ENCODE measurements around the gene RIT2.

RIT2 gene

DNA sequence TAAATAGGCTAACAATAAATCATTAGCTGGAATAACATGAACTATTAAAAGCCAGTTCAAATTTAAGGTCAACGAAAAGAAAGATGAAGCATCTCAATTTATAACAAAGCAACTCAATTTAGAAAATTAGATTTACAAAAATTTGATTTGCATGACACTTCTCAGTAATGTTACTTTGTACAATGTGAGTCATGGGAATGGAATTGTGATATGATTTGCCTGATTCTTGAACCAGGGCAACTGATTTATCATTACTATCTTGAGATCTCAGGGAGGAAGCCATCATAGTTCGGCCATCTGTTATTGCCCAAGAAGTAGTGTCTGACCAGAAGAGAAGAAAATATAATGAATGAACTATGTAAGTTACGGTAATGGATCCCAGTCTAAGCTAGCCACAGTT, 193.1 kb downstream of the RIT2 start:
- DNase-seq: no peak

DNA sequence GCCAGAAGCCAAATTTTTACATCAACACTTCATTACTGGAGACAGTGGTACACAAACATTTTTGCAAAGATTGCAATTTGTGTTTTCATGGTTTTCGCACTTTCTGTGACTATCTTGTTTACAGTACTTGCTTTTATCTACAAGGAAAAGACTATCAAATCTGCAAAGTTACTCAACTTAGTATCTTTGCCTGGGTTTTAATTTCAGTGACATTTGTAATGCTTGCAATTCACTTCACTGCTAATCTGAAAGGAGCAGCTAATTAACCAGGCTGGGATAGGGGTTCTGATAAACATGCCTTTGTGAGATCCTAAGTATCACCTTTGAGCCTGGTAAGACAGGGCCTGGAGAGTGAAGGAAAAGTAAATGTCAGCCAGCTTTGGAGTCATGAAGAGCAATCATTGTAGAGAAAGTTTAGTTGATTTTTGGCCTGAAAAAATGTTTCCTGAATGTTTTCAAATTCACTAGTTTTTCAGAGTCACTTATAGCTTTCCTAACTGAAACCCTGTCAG, 194.2 kb downstream of the RIT2 start:
- DNase-seq: no peak

DNA sequence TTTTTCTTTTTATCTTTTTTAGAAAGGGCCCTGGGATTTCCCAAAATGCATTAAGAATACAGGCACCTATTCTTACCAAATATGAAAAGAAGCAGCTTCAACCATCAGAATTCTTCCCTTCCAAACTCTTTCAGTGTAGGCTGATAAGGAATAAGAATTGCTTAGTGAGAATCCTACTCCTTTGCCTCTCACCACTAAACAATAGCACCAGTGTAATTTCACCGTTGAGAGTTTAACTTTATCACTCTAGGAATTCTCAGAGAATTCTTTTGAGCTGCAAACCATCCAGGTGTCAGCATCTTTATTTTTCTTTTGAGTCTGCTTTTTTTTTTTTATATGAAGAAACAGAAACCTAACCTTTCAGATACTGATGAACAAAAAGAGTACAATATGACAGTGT, 194.9 kb downstream of the RIT2 start:
- no peak for DNase-seq

DNA sequence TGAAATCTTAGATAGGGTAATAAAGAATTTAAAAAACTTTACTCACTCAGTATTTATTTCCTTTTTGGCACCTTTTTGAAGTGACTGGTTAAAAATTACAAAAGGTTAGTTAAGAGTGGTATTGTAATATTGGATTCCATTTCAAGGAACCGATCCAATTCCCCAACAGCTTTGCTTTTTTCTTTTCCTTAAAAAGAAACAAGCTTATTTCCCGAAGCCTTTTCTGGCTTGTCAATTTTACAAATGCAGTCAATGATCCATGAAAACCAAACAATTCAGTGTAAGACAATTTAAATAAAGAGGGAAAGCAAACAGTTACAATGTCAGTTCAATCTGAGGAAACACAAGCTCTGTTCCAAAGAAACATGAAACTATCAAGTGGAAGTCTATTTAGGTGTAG, 200.2 kb downstream of the RIT2 start:
- no peak for DNase-seq

DNA sequence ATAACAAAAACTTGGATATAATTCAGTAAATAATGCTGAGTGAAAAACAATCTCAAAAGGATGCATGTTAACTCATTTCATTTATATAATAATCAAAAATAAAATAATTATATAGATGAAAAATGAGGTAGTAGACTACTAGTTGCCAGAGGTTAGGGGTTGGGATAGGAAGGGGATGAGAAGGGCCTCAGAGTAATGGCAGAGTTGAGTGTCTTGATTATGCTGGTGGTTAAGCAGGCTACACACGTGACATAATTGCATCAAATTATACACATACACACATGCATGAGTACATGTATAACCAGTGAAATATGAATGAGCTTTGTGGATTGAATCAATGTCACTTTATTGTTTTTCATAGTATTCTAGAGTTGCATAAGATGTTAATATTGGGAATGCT, 201.0 kb downstream of the RIT2 start:
- DNase-seq: no peak

DNA sequence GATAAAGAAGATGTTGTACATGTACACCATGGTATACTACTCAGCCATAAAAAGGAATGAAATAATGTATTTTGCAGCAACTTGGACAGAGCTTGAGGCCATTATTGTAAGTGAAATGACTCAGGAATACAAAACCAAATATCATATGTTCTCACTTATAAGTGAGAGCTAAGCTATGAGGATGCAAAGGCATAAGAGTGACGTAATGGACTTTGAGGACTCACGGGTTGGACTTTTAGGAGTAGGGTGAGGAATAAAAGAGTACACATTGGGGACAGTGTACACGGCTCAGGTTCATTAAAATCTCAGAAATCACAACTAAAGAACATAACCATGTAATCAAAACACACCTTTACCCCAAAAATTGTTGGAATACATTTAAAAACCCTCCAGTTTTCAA, 206.4 kb downstream of the RIT2 start:
- no peak for DNase-seq

DNA sequence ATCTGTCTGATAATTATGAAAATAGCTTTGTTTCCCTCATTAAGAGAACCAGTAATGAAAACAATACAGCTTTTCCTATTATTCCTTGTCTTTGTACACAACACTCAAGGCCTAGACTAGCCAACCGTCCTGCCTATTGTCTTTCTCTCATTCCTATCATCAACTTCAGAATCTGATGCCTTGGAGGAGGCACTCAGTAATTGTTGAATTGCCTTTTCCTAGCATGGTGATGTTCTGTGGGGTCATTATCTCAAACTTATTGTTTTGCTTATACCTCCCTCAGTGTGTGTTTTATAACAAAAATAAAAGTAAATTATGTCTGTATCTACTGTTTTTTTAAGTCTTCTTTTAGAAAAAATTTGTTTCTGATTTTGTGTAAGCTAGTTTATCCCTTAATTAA, 208.7 kb downstream of the RIT2 start:
- DNase-seq: no peak

DNA sequence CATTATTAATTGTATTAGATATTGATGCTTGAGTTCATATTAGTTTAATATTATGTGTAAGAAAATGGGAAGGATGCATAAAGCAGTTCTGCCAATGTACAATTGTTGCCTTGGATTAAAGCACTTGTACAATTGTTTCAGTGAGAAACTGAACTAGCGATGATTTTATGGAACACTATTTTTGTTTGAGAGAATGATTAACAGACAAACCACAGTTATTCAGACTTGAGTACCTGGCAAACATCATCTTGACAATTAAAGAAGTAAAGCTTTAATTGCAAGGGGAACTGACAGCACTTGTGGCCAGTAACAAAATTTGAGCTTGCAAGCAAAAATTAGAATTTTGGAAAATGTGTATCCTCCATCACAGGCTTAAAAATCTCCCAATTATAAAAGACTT, 214.3 kb downstream of the RIT2 start:
- no peak for DNase-seq

DNA sequence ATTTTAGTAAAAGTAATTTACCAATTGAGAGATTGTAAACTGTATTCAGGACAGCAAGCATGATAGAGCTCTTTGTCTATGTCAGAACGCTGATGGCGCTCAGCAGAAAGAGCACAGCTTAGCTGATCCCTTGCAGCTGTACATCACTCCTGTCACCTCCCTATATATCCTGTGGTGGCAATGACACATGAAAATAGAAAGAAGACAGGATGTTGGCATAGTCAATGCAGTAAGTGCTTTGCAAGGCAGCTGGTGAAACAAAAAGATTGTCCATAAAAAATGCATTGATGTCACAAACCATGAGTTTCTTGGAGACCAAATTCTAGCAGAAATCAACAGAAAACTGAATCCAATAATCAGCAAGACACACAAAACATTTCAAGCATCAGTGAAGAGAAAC, 221.5 kb downstream of the RIT2 start:
- no peak for DNase-seq

DNA sequence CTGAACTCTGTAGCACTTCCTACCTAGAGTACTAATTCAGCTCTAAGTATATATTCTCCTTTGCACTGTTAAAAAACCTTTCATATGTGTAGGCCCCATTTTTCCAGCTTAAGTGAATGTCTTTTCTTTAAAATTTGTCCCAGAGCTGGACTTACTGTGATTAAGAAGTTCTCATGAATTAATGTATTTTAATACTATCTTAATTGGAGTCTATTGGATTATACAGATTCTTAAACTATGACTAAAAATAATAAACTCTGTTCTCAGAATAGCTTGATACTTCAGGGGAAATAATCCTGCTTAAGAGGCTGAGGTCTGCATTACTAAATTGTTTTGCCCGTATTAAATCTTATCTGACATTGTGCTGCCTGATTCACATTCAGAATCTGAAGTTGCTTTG, 223.3 kb downstream of the RIT2 start:
- DNase-seq: no peak

DNA sequence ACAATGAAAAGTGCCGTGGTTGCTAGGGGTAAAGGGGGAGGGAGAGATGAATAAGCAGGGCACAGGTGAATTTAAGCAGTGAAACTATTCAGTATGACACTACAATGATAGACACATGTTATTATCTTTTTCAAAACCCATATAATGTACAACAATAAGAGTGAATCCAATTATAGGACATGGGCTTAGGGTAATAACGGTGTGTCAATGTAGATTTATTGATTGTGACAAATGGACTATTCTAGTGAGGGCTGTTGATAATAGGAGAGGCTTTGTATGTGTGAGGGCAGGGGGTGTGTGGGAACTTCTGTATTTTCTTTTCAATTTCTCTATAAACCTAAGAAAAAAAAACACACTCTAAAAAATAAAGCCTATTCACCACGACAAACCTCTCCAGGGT, 223.8 kb downstream of the RIT2 start:
- no peak for DNase-seq

DNA sequence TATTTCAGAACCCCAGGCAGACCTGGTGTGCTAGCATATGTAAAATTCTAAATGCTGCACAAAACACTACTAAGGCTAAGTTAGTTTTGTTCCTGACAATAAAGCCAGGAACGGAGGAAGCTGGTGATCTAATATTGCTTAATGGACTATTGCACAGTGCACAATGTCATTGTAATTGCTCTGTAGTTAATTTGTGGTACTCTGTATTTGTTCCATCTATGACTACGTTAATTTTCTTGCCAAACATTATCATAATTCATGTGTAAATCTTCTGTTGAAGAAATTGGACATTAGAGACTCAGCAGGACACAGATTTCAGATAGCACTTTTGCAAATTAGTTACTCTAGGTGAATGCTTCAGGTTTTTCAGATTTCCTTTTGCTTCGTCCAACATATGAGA, 232.3 kb downstream of the RIT2 start:
- no peak for DNase-seq

DNA sequence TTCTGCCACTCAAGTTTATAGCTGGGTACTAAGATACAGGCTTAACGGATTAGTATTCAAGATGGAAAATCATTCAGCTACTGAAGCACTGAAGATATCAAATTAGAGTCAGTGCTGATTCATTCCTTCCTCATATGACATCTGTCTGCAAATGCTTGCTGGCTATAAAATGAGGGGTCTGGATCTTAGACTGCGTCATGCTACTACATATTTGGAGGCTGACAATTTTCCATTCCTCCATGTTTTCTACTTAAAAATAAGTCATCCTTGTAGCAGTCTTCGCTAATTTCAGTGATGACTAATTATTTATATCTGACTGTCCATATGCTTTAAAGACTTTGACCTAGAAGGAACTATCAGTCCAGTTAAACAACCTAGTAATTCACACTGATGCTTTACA, 233.4 kb downstream of the RIT2 start:
- DNase-seq: no peak

DNA sequence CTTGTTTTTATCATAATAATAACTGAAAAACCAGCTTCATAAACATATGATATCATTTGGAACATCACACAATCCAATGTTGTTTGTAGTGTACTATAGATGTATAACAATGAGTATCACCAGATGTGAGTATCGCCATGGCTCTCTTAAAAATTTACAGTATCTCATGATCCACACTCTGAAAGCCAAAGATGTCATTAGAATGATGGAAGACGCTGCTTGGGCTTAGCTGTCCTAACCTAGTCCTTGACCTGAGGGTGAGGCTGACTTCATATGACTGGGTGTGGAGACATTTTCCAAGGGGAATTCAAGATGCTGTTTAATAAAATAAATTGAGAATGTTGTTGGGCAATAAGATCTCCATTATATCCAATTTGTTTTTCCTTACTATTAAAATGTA, 242.6 kb downstream of the RIT2 start:
- no peak for DNase-seq

DNA sequence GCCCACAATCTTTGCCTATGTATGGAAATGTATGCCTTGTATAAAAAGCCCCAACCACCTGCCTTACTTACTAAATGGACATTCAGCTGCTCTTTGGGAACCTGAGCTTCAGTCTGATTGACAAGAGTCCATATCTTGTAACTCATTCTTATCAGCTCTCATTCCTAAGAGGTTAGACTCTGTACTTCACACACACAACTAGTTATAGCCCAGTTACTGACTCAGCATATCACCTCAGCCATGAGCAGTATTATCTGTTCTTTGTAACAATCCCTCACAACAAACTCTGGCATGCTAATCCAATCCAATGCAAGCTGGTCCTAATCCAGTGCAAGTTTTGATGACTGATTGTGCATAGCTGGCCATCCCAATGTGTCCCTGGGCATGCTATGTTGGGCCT, 250.6 kb downstream of the RIT2 start:
- no peak for DNase-seq

DNA sequence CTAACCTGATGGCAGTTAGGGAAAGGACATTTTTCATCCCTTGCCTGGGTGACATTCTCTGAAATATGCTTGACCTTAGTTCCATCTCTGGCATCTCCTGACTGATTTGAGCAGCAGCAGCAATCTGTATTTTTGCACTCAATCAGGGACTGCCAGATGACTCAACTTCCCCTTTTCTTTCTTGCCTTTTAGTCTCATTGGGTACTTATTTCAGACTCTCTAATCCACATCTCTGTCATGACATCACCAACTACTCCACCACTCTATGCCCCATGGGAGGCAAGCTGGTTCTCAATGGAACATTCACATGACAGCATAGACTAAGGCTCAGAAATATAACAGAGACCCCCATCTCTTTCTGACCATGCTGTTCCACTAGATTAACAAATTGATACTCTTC, 254.2 kb downstream of the RIT2 start:
- DNase-seq: no peak

DNA sequence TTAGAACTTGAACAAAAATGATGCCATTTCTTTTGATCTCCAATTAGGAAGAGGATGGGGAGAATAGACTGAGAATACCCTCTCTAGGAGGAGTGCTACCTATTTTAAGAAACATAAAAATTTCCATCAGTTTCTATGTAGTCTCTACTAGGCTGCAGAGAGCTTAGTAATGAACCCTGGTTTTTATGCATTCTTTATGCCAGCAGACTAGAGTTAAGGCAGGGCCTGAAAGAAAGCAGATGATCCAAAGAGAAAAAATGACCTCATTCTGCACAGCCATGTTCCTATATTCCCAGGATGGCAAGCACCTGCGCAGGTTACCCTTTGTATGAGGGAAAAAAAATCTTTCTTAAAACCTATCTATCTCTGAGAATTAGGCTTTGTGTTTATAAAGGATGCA, 254.9 kb downstream of the RIT2 start:
- no peak for DNase-seq

DNA sequence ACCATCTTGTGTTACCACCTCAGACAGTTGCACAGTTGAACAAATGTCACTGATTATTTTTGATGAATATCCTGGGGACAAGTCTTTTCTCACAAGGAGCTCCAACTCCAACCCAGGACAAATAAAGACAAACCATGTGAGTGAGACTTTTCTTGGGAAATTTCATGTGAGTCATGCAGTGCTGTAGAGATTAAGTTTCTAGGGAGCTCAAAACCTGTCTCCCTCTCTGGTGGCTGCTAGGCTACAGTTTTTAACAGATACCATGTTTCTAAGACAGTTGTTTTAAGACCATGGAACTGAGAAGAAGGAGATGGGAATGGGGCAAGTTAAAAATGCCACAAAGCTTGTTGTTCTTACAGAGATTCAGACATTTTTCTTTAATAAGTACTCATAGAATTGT, 255.5 kb downstream of the RIT2 start:
- DNase-seq: no peak

DNA sequence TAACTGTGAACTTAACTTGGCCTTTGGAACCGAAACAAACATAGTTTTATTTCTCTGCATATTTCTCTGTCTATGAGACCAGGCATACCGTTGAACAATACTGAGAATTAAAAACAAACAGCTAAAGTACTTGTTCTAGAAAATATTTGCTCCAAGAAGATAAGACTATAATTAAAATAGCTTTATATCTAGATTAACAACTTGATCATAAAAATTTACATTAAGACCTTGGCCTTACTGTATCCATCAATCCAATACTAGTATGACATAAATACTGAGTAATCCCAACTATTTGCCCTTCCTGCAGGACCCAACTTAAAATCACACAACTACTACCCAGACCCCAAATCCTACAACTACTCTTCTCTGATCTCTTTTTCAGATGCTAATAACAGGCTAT, 260.9 kb downstream of the RIT2 start:
- no peak for DNase-seq

DNA sequence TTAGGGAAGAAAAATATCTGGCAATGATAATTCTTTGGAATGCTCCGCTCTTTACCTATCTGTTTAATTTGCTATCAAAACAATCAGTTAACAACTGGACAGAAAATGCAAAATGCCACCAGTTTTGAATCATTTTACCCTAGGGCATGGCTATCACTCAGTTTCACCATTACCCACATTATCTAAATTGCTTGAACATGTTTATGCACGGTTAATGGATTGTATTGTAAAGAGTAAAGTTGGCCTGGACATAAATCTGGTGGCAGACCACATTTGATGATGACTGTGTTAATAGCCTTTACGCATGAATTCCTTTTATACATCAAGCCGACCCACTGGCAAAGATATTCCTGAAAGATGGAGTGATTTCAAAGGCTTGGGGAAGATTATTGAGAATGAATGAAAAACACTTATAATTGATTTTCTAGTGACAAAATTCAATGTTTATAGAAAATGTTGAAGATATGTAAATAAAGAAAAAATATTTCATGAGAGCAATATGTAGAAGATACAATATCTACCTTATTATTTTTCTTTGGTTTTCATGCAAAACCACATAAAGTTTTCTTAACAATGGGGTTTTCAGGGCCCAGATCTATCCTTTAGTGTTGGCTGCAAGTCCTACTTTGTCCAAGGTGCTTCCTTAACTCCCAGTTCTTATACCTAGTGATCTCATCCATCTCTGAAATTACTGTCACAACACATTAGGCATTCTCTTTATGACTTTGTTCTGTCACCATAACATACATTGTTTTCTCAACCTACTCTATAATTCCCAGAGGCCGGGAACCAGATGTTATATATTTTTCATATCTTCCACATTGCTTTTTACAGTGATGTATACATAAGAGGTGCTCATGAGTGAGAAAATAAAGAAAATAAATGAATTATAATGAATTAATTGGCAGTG, 265.1 kb downstream of the RIT2 start:
- no peak for DNase-seq

DNA sequence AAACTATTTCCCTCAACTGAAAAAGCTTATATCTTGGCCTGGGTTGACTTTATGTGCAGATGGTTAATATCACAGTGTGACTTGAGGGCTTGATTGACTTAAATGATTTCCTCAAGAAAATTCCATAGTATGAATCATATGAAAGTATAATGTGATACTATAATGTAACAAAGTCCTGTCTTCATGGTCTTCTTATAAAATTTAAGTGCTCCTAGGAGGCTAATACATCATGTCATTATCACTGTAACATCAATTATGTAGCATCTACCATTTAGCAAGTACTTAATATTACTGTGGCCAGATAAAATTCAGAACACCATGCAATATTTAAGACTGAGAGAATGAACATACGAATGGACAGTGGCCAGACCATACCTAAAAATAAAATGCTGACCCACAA, 276.1 kb downstream of the RIT2 start:
- DNase-seq: no peak

DNA sequence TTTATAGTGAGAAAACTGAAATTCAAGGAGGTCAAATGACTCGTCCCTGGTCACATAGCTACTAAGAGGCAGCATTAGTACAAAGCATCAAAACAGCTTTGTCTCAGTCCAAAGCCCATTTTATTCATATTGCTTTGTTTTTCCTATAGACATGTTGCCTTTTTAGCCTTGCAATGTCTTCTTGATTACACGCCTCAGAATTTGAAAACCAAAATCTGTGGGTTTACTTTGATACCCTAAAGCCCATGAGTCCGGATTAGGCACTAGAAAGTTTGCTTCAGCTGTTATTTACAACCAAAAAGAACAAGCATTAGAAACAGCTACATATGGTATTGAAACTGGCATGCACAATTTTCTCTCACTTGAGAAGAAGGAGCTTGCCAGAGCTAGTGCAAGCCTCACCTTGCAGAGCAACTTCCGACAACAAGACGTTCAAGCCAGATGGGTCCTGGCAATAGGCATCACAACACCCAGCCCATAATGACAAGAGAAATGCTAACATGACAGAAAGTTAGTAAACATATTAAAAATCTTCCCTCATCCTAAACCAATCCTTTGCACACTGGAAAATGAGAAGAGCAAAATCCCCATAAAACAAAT, 276.8 kb downstream of the RIT2 start:
- DNase-seq: no peak

DNA sequence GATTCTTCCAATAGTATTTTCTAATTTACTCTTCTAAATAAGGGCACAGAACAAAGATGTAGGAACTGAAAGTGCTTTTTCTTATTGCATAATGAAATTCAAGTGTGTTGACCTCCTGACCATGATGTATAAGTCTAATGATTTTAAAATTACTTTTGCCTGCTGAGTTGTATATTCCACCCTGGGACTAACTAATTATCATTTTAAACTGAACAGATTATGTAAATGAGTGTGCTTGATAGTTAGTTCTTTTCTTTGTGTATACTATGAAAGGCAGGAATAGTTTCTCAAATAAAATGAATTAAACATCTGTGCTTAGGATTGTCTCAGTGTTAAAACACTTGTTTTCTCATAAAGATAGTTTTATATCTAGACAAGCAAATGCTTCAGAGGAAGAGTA, 284.5 kb downstream of the RIT2 start:
- no peak for DNase-seq

DNA sequence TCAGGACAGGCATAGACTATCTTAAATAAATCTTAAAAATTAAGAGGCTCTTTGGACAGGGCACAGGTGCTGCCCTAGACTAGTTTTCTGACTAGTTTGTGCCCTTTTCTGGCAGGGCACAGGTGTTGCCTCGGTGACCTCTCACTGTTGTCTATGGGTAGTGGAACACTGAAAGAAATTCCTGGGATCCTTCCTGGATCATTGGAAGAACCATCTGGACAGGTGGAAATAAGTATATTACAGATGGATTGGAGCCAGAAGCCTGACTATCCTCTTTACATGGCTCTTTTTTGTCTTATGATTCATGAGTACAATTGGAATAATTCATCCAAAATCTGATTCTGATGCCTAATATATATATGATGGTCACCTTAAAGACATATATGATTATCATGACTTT, 286.6 kb downstream of the RIT2 start:
- no peak for DNase-seq

DNA sequence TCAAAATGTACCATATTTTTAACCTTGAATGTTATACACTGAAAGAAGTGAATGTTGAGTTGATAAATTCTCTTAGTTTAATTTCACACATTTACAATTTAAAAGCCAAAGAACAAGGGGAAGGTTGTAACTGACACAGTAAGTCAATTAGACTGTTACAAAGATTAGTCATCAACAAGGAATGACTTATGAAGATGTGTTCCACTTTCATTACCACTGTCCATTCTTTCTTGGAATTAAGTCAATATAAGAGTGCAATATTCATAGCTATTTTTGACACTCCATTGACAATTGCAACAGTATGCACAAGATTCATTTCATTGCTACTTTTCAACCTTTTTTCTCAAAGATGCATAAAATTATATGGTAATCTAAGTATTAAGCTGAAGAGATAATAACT, 291.3 kb downstream of the RIT2 start:
- DNase-seq: no peak
